NCI-H345 treated with DMSO at 0.1 percent for 48 hours (cell line): ENCODE measurements around the gene PFN3.

Source experiments
- DNase-seq: peaks from one replicate; lab custom pipeline; 2025; ENCODE audit not compliant: unreplicated experiment; lab: John Stamatoyannopoulos, UW

Gene PFN3

GRCh38 chr5:177438468-177438867 lies 38.0 kb upstream of the PFN3 start:
- no peak for DNase-seq

GRCh38 chr5:177437623-177438022 lies 37.2 kb upstream of the PFN3 start:
- no peak for DNase-seq

DNA sequence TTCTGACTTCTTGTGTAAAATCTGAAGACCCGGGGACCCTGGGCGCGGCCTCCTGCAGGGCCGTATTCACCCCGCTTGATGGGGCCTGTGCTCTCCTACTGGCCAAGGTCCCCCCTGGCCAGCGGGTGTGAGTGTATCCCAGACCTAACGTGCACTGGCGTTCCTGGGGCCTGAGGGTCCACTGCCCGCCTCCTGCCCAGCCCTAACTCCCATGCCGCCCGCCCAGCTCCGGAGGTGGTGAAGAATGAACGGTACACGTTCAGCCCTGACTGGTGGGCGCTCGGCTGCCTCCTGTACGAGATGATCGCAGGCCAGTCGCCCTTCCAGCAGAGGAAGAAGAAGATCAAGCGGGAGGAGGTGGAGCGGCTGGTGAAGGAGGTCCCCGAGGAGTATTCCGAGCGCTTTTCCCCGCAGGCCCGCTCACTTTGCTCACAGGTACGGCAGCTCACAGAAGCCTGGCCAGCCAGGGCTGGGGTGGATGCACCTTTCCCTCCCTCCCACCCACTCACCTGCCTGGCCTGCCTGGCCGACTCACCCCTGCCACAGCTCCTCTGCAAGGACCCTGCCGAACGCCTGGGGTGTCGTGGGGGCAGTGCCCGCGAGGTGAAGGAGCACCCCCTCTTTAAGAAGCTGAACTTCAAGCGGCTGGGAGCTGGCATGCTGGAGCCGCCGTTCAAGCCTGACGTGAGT lies 35.5 kb upstream of the PFN3 start:
- DNase-seq = no peak

- DNase-seq = no peak
Observed at GRCh38 chr5:177434942-177435738, 34.7 kb upstream of the PFN3 start.

GRCh38 chr5:177434437-177434836 lies 34.0 kb upstream of the PFN3 start:
- no peak for DNase-seq

GRCh38 chr5:177433658-177434217 lies 33.3 kb upstream of the PFN3 start:
- no peak for DNase-seq

DNA sequence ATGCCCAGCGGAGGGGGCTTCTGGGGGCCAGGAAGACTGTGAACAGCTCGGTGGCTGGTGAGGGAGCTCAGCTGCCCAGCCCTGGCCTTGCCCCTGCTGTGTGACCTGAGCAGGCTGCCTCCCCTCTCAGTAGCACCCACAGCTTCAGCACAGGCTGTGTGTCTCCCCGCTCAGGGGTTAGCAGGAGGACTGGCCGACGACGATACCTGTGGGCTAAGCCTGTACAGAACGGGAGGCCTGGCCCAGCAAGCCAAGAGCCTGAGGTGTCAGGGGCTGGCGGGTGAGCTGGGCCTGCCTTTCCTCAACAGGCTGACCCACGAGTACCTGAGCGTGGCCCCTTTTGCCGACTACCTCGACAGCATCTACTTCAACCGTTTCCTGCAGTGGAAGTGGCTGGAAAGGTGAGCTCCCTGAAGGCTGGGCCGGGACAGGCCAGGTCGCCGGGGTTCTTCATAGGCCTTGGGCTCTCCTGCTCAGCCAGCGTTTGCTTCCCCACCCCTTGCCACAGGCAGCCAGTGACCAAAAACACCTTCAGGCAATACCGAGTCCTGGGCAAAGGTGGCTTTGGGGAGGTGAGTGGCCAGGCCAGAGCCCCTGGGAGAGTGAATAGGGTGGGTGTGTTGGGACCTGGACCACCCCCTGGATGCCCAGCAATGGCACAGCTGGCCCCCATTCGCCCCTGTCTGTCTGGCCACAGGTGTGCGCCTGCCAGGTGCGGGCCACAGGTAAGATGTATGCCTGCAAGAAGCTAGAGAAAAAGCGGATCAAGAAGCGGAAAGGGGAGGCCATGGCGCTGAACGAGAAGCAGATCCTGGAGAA lies 32.6 kb upstream of the PFN3 start:
- DNase-seq = no peak

DNA sequence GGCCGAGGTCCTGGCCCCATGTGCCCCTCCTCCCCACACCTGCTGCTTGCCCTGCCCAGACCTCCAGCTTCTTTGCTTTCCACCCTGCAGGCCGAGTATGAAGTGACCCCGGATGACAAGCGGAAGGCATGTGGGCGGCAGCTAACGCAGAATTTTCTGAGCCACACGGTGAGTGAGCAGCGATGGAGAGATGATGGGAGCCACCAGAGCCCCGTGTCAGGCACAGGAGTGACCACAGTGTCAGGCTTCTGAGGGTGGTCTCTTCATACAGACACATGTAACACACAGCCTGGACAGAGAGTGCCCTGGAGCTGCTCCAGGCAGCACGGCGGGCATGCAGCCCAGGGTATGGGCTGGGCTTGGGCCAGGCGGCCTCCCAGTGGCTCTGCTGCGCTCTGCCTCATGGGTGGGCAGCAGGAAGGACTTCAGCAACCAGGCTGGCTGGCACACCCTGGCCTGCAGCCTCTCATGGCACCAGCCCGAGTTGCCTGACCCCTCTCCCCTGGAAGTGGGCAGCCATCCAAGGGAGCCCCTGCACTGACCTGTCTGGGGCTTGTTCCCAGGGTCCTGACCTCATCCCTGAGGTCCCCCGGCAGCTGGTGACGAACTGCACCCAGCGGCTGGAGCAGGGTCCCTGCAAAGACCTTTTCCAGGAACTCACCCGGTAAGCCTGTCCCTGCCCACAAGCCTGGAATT lies 31.8 kb upstream of the PFN3 start:
- DNase-seq = no peak

DNA sequence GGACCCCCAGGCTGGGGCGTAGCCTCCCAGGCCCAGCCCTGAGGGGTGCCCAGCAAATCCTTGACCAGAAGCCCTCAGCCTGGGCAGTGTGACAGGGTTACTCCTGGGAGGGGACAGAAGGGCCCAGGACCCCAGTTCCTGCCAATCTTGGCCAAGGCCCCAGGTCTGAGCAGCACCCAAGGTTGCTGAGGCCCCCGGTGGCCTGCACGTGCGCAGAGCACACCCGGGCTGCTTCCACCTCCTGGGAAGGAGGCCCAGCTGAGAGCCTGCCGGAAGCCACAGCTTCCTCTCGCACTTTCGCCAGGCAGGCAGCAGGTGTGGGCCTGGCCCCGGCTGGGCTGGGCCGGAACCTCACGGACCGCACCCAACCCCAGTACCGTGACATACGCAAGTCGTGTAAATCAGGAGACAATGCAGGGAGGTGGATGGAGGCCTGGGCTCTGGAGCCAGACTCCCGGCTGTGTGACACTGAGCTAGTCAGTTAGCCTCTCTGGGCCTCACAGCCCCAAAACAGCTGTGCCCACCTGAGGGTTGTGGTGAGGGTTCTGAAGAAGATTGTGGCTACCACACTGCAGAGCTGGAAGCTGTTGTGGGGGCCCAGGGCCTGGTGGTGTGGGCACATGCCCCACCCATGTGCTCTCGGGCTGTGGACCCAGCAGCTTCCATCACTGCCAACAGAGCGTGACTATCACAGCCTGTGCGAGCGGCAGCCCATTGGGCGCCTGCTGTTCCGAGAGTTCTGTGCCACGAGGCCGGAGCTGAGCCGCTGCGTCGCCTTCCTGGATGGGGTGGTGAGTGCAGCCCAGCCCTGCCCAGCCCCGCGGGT lies 31.1 kb upstream of the PFN3 start:
- DNase-seq = no peak

GRCh38 chr5:177430972-177431316 lies 30.5 kb upstream of the PFN3 start:
- DNase-seq = no peak

GRCh38 chr5:177430140-177430951 lies 29.9 kb upstream of the PFN3 start:
- no peak for DNase-seq

DNA sequence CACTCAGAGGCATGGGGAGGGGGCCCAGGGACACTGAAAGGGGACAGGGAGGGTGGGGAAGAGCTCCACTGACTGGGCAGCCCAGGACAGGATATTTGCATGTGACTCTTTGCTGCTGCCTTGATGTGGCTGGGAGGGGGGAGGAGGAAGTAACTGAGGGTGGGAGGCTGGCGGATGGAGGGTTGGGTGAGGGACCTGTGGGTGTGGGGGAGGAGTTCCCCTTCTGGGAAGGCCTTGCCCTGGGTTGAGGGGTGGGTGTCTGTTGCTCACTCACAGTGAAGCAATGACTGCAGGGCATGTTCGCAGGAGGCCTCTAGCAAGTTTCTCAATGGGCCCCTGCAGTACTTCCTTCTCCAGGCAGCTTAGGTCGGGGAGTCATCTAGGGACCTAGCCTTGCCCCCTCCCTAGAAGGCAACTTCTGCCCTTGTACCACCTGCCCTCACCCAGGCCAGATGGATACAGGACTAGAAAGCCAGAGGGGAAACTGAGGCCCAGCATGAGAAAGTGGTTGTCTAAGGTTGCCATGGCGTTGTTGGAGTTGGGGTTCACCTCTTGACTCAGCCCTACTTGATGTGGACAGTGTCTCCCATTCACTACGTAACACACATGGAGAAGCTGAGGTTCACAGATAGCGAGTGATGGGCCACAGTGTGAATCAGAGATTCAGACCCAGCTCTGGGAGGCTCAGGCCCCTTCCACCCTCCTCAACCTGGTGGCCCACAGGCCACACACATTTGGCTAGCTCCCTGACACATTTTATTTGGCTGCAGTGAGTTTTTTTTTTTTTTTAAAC lies 29.0 kb upstream of the PFN3 start:
- no peak for DNase-seq

GRCh38 chr5:177428574-177429217 lies 28.2 kb upstream of the PFN3 start:
- DNase-seq = no peak

DNA sequence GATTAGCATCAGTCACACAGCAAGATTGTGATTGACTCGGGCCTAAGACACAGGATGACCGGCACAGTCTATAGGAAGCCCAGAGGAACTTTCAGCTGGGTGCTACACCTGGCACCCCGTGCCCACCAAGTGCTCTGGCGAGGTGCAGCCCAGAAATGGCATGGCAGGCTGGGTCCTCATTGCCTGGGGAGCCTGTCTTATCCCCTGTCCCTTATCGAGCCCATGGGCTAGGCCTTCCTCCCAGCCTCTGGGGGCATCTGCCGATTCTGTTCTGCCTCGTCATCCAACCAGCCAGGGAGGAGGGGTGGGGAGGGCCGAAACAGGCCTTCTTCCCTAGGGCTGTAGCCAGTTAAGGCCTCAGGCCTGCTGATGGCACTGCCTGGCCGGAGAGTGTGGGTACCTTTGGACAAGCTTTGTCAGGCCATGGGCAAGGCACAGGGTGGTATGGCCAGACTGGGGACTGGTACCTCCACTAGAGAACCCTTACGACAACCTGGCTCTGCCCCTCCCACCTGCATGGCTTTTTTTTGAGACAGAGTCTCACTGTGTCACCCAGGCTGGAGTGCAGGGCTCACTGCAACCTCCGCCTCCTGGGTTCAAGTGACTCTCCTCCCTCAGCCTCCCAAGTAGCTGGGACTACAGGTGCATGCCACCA lies 27.6 kb upstream of the PFN3 start:
- no peak for DNase-seq

DNA sequence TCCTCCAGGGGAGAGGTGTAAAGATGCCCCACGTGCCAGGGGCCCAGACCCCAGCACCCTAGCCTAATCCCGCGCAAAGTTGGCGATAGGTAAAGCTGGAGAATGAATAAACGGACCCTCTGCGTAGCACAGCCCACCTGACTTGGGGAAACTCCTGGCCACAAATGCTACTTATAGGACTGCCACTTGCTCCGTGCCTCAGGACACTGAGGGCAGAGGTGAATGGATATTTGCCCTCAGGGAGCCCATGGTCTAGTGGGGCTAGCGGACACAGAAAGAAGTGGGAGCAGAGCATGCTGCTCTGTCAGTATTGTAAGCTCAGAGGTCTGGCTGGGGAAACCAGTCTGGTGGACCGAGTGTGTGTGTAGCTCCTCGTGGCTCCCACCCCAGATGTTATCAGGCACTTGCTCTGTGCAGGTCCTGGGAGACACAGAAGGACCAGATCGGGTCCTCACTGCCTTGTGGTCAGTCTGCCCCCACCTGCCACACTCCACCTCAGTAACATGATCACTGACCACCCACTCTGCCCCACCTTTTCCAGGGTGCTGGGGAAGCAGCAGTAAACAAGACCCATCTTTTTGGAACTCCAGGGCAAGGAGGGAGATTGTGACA lies 26.9 kb upstream of the PFN3 start:
- DNase-seq = no peak

- DNase-seq = no peak
Observed at GRCh38 chr5:177426566-177427210, 26.2 kb upstream of the PFN3 start, which contains the start of gene GRK6. Gene GRK6, plus strand, starts transcription at chr5:177426676. Its CDS starts 170 bp downstream, at chr5:177426846.
